ENCODE data around the gene ADSS2. TPM values are rescaled to one million over a fixed set of nuclear protein-coding genes. Genes with fewer than 3 reads are reported as not detected.

Gene ADSS2
- polyA plus RNA-seq, 1 of the 3 experiments (the other 2 are of a cell fraction): 30.7 TPM

DNA sequence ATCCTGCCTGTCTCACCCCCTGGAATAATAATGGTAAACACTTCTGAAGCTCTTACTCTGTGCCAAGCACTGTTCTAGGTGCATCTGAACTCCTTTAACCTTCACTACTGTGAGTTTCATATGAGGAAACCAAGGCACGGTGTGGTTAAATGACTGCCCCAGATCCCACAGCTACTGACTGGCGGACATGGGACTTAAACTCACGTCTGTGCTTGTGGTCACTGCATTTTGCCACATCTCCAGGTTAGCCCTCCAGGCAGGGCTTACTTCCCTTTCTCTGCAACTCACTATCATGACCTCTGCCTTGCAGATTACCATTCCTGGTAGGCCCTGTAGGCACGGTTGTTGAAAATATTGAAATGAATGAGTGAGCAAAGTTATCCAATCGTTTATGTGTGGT, 83.4 kb downstream of the ADSS2 start:
- 80% methylated on average over 5 of the region's 5 CpGs for WGBS (ENCODE audit: low lambda C conversion rate)
- ChIA-PET CTCF (no interaction called here), POLR2A (no interaction called here)
- Histone ChIP-seq H3K4me1 (ENCODE audit: control insufficient read depth in 1 of 2, insufficient read depth in 2 of 2, low read depth in 1 of 2, low read length in 1 of 2) (no peaks in the 10 kb centered on the region), H3K79me2 (ENCODE audit: insufficient read depth) (no peaks in the 10 kb centered on the region), H3K36me3 (replicated peaks in 1 of 2; ENCODE audit: control insufficient read depth in 1 of 2, insufficient read depth in 2 of 2, low read length in 1 of 2) (no peaks in the 10 kb centered on the region), H3K27ac (ENCODE audit: low read depth in 2 of 2, low read length in 1 of 2) (no peak overlapping the region), H3K9me2 (no peaks in the 10 kb centered on the region), H4K20me1 (ENCODE audit: insufficient read depth) (no peaks in the 10 kb centered on the region), H3K4me3 (ENCODE audit: low read depth in 2 of 2, low read length in 1 of 2) (no peak overlapping the region), H3K9ac (no peak overlapping the region), H2AFZ (ENCODE audit: low read depth) (no peak overlapping the region), H3F3A (replicated peaks; ENCODE audit: insufficient read depth) (no peaks in the 10 kb centered on the region), H3K9me3 (no peaks in the 10 kb centered on the region), H3K27me3 (ENCODE audit: insufficient read depth) (no peaks in the 10 kb centered on the region), H3K4me2 (no peak overlapping the region)
- DNase-seq: no peak
- no peak for TF ChIP-seq TEAD4 (IDR thresholded peaks at IDR 0.05; ENCODE audit: borderline replicate concordance, insufficient read depth)
- TF ChIP-seq FOXM1 (IDR thresholded peaks at IDR 0.05; ENCODE audit: low read depth): no peak
- TF ChIP-seq RFX5 (IDR thresholded peaks at IDR 0.05; ENCODE audit: low read length): no peak
- no peak for TF ChIP-seq MEF2A (IDR thresholded peaks at IDR 0.05; ENCODE audit: borderline replicate concordance, low read depth)
- TF ChIP-seq FOXJ3 (CRISPR knock-in tag; IDR thresholded peaks at IDR 0.05): no peak
- TF ChIP-seq, protein P1, sequence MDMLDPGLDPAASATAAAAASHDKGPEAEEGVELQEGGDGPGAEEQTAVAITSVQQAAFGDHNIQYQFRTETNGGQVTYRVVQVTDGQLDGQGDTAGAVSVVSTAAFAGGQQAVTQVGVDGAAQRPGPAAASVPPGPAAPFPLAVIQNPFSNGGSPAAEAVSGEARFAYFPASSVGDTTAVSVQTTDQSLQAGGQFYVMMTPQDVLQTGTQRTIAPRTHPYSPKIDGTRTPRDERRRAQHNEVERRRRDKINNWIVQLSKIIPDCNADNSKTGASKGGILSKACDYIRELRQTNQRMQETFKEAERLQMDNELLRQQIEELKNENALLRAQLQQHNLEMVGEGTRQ (IDR thresholded peaks at IDR 0.05; ENCODE audit: borderline replicate concordance, low read depth, low read length): no peak
- TF ChIP-seq RCOR1 (IDR thresholded peaks at IDR 0.05; ENCODE audit: low read length): no peak
- no peak for TF ChIP-seq JUND (IDR thresholded peaks at IDR 0.05)
- no peak for TF ChIP-seq EP300 (IDR thresholded peaks at IDR 0.05; ENCODE audit: borderline replicate concordance in 1 of 2, low read depth in 1 of 2, low read length in 1 of 2)
- no peak for TF ChIP-seq SMC3 (IDR thresholded peaks at IDR 0.05; ENCODE audit: low read depth, low read length)

DNA sequence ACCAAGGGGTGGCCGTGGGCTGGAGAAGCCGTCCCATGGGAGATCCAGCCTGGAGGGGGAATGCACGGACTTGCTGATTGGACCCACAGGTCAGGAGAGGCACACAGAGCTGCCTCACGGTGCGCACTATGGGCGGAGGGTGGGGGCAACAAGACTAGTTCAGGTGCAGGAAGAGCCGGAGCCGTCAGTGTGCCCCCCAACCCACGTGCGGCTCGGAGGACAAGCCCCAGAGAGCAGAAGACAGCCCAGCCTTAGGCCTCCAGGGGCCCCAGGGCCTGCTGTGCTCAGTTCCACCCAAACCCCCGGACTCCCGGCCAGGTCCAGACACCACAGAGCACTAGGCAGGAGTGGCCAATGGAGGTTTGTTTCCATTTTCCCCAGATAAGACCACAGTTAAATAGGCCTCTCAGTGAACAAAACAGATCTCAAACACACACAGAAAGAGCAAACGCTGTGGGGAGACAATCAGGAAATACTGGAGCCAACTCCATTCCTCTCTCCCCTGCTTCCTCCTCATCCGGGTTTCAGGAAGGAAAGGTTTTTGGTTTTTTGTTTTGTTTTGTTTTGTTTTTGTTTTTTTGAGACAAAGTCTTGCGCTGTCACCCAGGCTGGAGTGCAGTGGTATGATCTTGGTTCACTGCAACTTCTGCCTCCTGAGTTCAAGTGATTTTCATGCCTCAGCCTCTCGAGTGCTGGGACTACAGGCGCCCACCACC, 84.2 kb downstream of the ADSS2 start:
- Histone ChIP-seq H3F3A (replicated peaks; ENCODE audit: insufficient read depth) (no peaks in the 10 kb centered on the region), H4K20me1 (ENCODE audit: insufficient read depth) (no peaks in the 10 kb centered on the region), H3K9me2 (no peaks in the 10 kb centered on the region), H3K27ac (ENCODE audit: low read depth in 2 of 2, low read length in 1 of 2) (no peak overlapping the region), H3K4me1 (ENCODE audit: control insufficient read depth in 1 of 2, insufficient read depth in 2 of 2, low read depth in 1 of 2, low read length in 1 of 2) (no peaks in the 10 kb centered on the region; a peak in 1 of 4 replicates), H3K27me3 (ENCODE audit: insufficient read depth) (no peaks in the 10 kb centered on the region), H3K9ac (no peak overlapping the region), H2AFZ (ENCODE audit: low read depth) (no peak overlapping the region), H3K79me2 (ENCODE audit: insufficient read depth) (no peaks in the 10 kb centered on the region), H3K9me3 (no peaks in the 10 kb centered on the region), H3K4me2 (no peak overlapping the region), H3K4me3 (ENCODE audit: low read depth in 2 of 2, low read length in 1 of 2) (no peak overlapping the region), H3K36me3 (replicated peaks in 1 of 2; ENCODE audit: control insufficient read depth in 1 of 2, insufficient read depth in 2 of 2, low read length in 1 of 2) (no peaks in the 10 kb centered on the region)
- no peak for DNase-seq
- 91% methylated on average over 14 of the region's 18 CpGs for WGBS (ENCODE audit: low lambda C conversion rate)
- ChIA-PET CTCF (interaction anchor here (1.0 kb wide), 1 partner anchor 68 kb away, joined by 3 read pairs; no protein-coding TSS in a partner anchor), POLR2A (no interaction called here)
- TF ChIP-seq RFX5 (IDR thresholded peaks at IDR 0.05; ENCODE audit: low read length) (no peak), EP300 (IDR thresholded peaks at IDR 0.05; ENCODE audit: borderline replicate concordance in 1 of 2, low read depth in 1 of 2, low read length in 1 of 2) (no peak), TEAD4 (IDR thresholded peaks at IDR 0.05; ENCODE audit: borderline replicate concordance, insufficient read depth) (no peak), TCF12 (IDR thresholded peaks at IDR 0.05) (no peak), FOXM1 (IDR thresholded peaks at IDR 0.05; ENCODE audit: low read depth) (no peak), NRF1 (IDR thresholded peaks at IDR 0.05; ENCODE audit: low read depth, low read length) (no peak), EZH2phosphoT487 (IDR thresholded peaks at IDR 0.05; ENCODE audit: borderline replicate concordance, low read depth) (no peak), FOXJ3 (CRISPR knock-in tag; IDR thresholded peaks at IDR 0.05) (no peak), MEF2A (IDR thresholded peaks at IDR 0.05; ENCODE audit: borderline replicate concordance, low read depth) (no peak), POLR2AphosphoS5 (IDR thresholded peaks at IDR 0.05; ENCODE audit: low read depth, low read length) (no peak), SIN3A (IDR thresholded peaks at IDR 0.05; ENCODE audit: borderline replicate concordance, low read depth, low read length) (no peak), JUND (IDR thresholded peaks at IDR 0.05) (no peak), SMC3 (IDR thresholded peaks at IDR 0.05; ENCODE audit: low read depth, low read length) (no peak)
- TF ChIP-seq, protein P2, sequence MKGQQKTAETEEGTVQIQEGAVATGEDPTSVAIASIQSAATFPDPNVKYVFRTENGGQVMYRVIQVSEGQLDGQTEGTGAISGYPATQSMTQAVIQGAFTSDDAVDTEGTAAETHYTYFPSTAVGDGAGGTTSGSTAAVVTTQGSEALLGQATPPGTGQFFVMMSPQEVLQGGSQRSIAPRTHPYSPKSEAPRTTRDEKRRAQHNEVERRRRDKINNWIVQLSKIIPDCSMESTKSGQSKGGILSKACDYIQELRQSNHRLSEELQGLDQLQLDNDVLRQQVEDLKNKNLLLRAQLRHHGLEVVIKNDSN (IDR thresholded peaks at IDR 0.05; ENCODE audit: borderline replicate concordance, low read depth): no peak
- TF ChIP-seq, protein P3, sequence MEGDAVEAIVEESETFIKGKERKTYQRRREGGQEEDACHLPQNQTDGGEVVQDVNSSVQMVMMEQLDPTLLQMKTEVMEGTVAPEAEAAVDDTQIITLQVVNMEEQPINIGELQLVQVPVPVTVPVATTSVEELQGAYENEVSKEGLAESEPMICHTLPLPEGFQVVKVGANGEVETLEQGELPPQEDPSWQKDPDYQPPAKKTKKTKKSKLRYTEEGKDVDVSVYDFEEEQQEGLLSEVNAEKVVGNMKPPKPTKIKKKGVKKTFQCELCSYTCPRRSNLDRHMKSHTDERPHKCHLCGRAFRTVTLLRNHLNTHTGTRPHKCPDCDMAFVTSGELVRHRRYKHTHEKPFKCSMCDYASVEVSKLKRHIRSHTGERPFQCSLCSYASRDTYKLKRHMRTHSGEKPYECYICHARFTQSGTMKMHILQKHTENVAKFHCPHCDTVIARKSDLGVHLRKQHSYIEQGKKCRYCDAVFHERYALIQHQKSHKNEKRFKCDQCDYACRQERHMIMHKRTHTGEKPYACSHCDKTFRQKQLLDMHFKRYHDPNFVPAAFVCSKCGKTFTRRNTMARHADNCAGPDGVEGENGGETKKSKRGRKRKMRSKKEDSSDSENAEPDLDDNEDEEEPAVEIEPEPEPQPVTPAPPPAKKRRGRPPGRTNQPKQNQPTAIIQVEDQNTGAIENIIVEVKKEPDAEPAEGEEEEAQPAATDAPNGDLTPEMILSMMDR (IDR thresholded peaks at IDR 0.05): no peak
- TF ChIP-seq, protein P4, sequence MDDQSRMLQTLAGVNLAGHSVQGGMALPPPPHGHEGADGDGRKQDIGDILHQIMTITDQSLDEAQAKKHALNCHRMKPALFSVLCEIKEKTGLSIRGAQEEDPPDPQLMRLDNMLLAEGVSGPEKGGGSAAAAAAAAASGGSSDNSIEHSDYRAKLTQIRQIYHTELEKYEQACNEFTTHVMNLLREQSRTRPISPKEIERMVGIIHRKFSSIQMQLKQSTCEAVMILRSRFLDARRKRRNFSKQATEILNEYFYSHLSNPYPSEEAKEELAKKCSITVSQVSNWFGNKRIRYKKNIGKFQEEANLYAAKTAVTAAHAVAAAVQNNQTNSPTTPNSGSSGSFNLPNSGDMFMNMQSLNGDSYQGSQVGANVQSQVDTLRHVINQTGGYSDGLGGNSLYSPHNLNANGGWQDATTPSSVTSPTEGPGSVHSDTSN (IDR thresholded peaks at IDR 0.05): no peak
- TF ChIP-seq, protein P5, sequence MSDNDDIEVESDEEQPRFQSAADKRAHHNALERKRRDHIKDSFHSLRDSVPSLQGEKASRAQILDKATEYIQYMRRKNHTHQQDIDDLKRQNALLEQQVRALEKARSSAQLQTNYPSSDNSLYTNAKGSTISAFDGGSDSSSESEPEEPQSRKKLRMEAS (IDR thresholded peaks at IDR 0.05; ENCODE audit: low read depth): no peak
